ENCODE data around the gene ZNF620. TPM values are rescaled to one million over a fixed set of nuclear protein-coding genes. Genes with fewer than 3 reads are reported as not detected.
"Not testable (repeated sequence)": the region's sequence is repeated elsewhere in the genome, so short reads cannot be mapped to it uniquely, and the experiment has no call there.

ZNF620 gene
- total RNA-seq, 3 donors from 2014 or later (not counting 1 experiment from before 2014, with no cell fraction given): 3.3 to 7.4 (median 6.0) TPM

GRCh38 chr3:40557575-40558161 is 51.8 kb downstream of the ZNF620 start:
- intact Hi-C loops (cut with micrococcal nuclease): no loop called here

GRCh38 chr3:40562482-40562881 is 56.6 kb downstream of the ZNF620 start:
- ATAC-seq; H3K4me1 Mint-ChIP-seq; H3K27ac ChIP-seq (ENCODE audit: low read length); intact Hi-C loops (cut with micrococcal nuclease); H3K4me3 Mint-ChIP-seq; H3K36me3 Mint-ChIP-seq; H3K4me3 ChIP-seq (ENCODE audit: low read length); DNase-seq; H3K27me3 ChIP-seq (ENCODE audit: control insufficient read depth, insufficient read depth, low read length); H3K27me3 Mint-ChIP-seq (ENCODE audit: low read depth in 2 of 2); H3K36me3 ChIP-seq (ENCODE audit: control insufficient read depth, insufficient read depth, low read length); H3K9me3 ChIP-seq (ENCODE audit: control insufficient read depth, insufficient read depth, low read length); H3K9me3 Mint-ChIP-seq; H3K27ac Mint-ChIP-seq; H3K4me1 ChIP-seq (ENCODE audit: control insufficient read depth, insufficient read depth, low read length): not testable (repeated sequence)
- 92% methylated on average over 7 of the region's 9 CpGs for WGBS (ENCODE audit: insufficient coverage)

More at GRCh38 chr3:40557575-40558161, 51.8 kb downstream of the ZNF620 start:
- H3K4me3 Mint-ChIP-seq: no peak overlapping the region
- no peaks in the 10 kb centered on the region for H3K27me3 Mint-ChIP-seq (ENCODE audit: low read depth in 2 of 2)
- H3K36me3 ChIP-seq (ENCODE audit: control insufficient read depth, insufficient read depth, low read length): no peaks in the 10 kb centered on the region
- no peaks in the 10 kb centered on the region for H3K9me3 Mint-ChIP-seq
- no peak for TF ChIP-seq CTCF (IDR thresholded peaks at IDR 0.05)
- H3K4me1 ChIP-seq (ENCODE audit: control insufficient read depth, insufficient read depth, low read length): no peaks in the 10 kb centered on the region
- H3K27ac ChIP-seq (ENCODE audit: low read length): no peak overlapping the region
- no peaks in the 10 kb centered on the region for H3K27me3 ChIP-seq (ENCODE audit: control insufficient read depth, insufficient read depth, low read length)
- H3K4me1 Mint-ChIP-seq: no peaks in the 10 kb centered on the region
- H3K4me3 ChIP-seq (ENCODE audit: low read length): no peak overlapping the region
- DNase-seq: no peak
- no peak for ATAC-seq
- WGBS (ENCODE audit: insufficient coverage): 84% methylated on average over 6 of the region's 7 CpGs
- H3K27ac Mint-ChIP-seq: no peak overlapping the region
- no peaks in the 10 kb centered on the region for H3K36me3 Mint-ChIP-seq
- no peaks in the 10 kb centered on the region for H3K9me3 ChIP-seq (ENCODE audit: control insufficient read depth, insufficient read depth, low read length)

GRCh38 chr3:40565629-40566028 is 59.8 kb downstream of the ZNF620 start:
- 85% methylated on average over 5 of the region's 5 CpGs for WGBS (ENCODE audit: insufficient coverage)
- H3K9me3 Mint-ChIP-seq; H3K4me3 ChIP-seq (ENCODE audit: low read length); intact Hi-C loops (cut with micrococcal nuclease); H3K27ac ChIP-seq (ENCODE audit: low read length); DNase-seq; H3K27ac Mint-ChIP-seq; H3K36me3 Mint-ChIP-seq; H3K36me3 ChIP-seq (ENCODE audit: control insufficient read depth, insufficient read depth, low read length); H3K4me1 Mint-ChIP-seq; H3K27me3 Mint-ChIP-seq (ENCODE audit: low read depth in 2 of 2); H3K4me1 ChIP-seq (ENCODE audit: control insufficient read depth, insufficient read depth, low read length); H3K9me3 ChIP-seq (ENCODE audit: control insufficient read depth, insufficient read depth, low read length); H3K4me3 Mint-ChIP-seq; H3K27me3 ChIP-seq (ENCODE audit: control insufficient read depth, insufficient read depth, low read length); ATAC-seq: not testable (repeated sequence)

GRCh38 chr3:40566694-40567093 is 60.9 kb downstream of the ZNF620 start:
- intact Hi-C loops (cut with micrococcal nuclease): no loop called here

More at GRCh38 chr3:40566694-40567093, 60.9 kb downstream of the ZNF620 start:
- H3K4me1 Mint-ChIP-seq: no peaks in the 10 kb centered on the region
- no peak for TF ChIP-seq CTCF (IDR thresholded peaks at IDR 0.05)
- Histone ChIP-seq H3K4me1 (ENCODE audit: control insufficient read depth, insufficient read depth, low read length) (no peaks in the 10 kb centered on the region), H3K27me3 (ENCODE audit: control insufficient read depth, insufficient read depth, low read length) (no peaks in the 10 kb centered on the region), H3K9me3 (ENCODE audit: control insufficient read depth, insufficient read depth, low read length) (no peaks in the 10 kb centered on the region), H3K27ac (ENCODE audit: low read length) (no peak overlapping the region), H3K4me3 (ENCODE audit: low read length) (no peak overlapping the region), H3K36me3 (ENCODE audit: control insufficient read depth, insufficient read depth, low read length) (no peaks in the 10 kb centered on the region)
- DNase-seq (no peak), ATAC-seq (no peak)
- WGBS (ENCODE audit: insufficient coverage): 82% methylated on average over 4 of the region's 4 CpGs
- H3K4me3 Mint-ChIP-seq: no peak overlapping the region
- peaks cover 2 to 3% of the 10 kb centered on the region in 2 donors for H3K27me3 Mint-ChIP-seq (ENCODE audit: low read depth in 2 of 2)
- H3K27ac Mint-ChIP-seq: no peak overlapping the region
- H3K36me3 Mint-ChIP-seq: no peaks in the 10 kb centered on the region
- H3K9me3 Mint-ChIP-seq: no peaks in the 10 kb centered on the region

Other genes with a start within 250 kb of the ZNF620 start
- 10 to 100 TPM; 52.9 to 67.3 (median 55.1) TPM for gene EIF1B, start 196.3 kb upstream of the ZNF620 start, total RNA-seq
- gene ENTPD3, start 118.9 kb upstream of the ZNF620 start, total RNA-seq: not detected
- 1,000 to 10,000 TPM; 1,298 to 1,589 (median 1,441) TPM for gene RPL14, start 48.7 kb upstream of the ZNF620 start, total RNA-seq
- gene ZNF619, start 28.9 kb upstream of the ZNF620 start, total RNA-seq: 10 to 100 TPM in 2 of 3 donors, 1 to 10 TPM in 1; 9.5 to 14.3 (median 10.9) TPM
- 10 to 100 TPM; 27.7 to 33.5 (median 31.0) TPM for gene ZNF621, start 18.9 kb downstream of the ZNF620 start, total RNA-seq

Data from natural killer cell (primary cell).